HepG2 (cell line): Measurements from ENCODE around the gene P4HB. TPM values are rescaled to one million over a fixed set of nuclear protein-coding genes. Genes with fewer than 3 reads are reported as not detected.

ENCODE experiments used
- ATF7-NPFF ChIP-seq: sonication (generic); formaldehyde crosslinking; IDR thresholded peaks from 2 replicates; pipeline ENCODE4 v1.8.1; 2023; ENCODE audit warnings: mild to moderate bottlenecking, low read depth, missing genetic modification reagents, moderate library complexity
- BHLHE40 ChIP-seq: IDR thresholded peaks from 2 replicates; pipeline ENCODE4 v1.6.1; 2011; ENCODE audit warnings: low read length, improper control_type of control experiment
- CCDC6 ChIP-seq: sonication (generic); formaldehyde crosslinking; IDR thresholded peaks from 2 replicates; pipeline ENCODE4 v1.8.1; 2022; ENCODE audit warnings: mild to moderate bottlenecking, missing genetic modification reagents, moderate library complexity
- ELF1 ChIP-seq: sonication (generic); formaldehyde crosslinking; IDR thresholded peaks from 2 replicates; pipeline ENCODE4 v1.4.0; 2020; ENCODE audit warnings: missing genetic modification reagents
- FOXK1 ChIP-seq: sonication (generic); formaldehyde crosslinking; IDR thresholded peaks from 2 replicates; pipeline ENCODE4 v1.4.0; 2020; ENCODE audit warnings: low read depth, missing genetic modification reagents, borderline replicate concordance
- FOXO1 ChIP-seq: sonication (generic); formaldehyde crosslinking; IDR thresholded peaks from 2 replicates; pipeline ENCODE4 v1.4.0; 2020; ENCODE audit warnings: missing genetic modification reagents
- HDAC2 ChIP-seq: sonication (generic); formaldehyde crosslinking; IDR thresholded peaks from 2 replicates; pipeline ENCODE4 v1.4.0; 2020; ENCODE audit warnings: missing genetic modification reagents
- KLF11 ChIP-seq: IDR thresholded peaks from 2 replicates; pipeline ENCODE4 v1.6.1; 2016; ENCODE audit warnings: missing compliant biosample characterization
- MTA1 ChIP-seq: sonication (generic); formaldehyde crosslinking; IDR thresholded peaks from 2 replicates; pipeline ENCODE4 v1.4.0; 2020; ENCODE audit warnings: missing genetic modification reagents, mild to moderate bottlenecking, borderline replicate concordance
- NCOA1 ChIP-seq: sonication (generic); formaldehyde crosslinking; IDR thresholded peaks from 2 replicates; pipeline ENCODE4 v1.9.0; 2021; ENCODE audit warnings: missing genetic modification reagents
- NR2F1 ChIP-seq, 2 experiments: fragments of 450-650 bp in 1 of 2; formaldehyde crosslinking in 1 of 2; IDR thresholded peaks; 2 replicates each; pipeline versions ENCODE4 v1.5.0 to v1.6.1; 2016 to 2020; ENCODE audit warnings: mild to moderate bottlenecking in 1 of 2, missing compliant biosample characterization in 1 of 2, missing genetic modification reagents in 1 of 2, moderate library complexity in 1 of 2
- PRPF4 ChIP-seq: fragments of 200-400 bp; formaldehyde crosslinking; IDR thresholded peaks from 2 replicates; pipeline ENCODE4 v1.6.1; 2016; ENCODE audit warnings: low read length, low read depth; ENCODE audit not compliant: poor library complexity, severe bottlenecking
- SAFB2 ChIP-seq: sonication (generic); formaldehyde crosslinking; IDR thresholded peaks from 2 replicates; pipeline ENCODE4 v1.5.1; 2020; ENCODE audit warnings: missing genetic modification reagents, low read depth, mild to moderate bottlenecking, borderline replicate concordance
- SATB2 ChIP-seq: sonication (generic); formaldehyde crosslinking; IDR thresholded peaks from 2 replicates; pipeline ENCODE4 v1.5.0; 2020; ENCODE audit warnings: missing genetic modification reagents
- SNAPC2 ChIP-seq: sonication (generic); formaldehyde crosslinking; IDR thresholded peaks from 2 replicates; pipeline ENCODE4 v1.8.1; 2022; ENCODE audit warnings: mild to moderate bottlenecking, missing genetic modification reagents
- SRY ChIP-seq: sonication (generic); formaldehyde crosslinking; IDR thresholded peaks from 2 replicates; pipeline ENCODE4 v1.8.0; 2022; ENCODE audit warnings: mild to moderate bottlenecking, missing genetic modification reagents
- YEATS4 ChIP-seq: sonication (generic); formaldehyde crosslinking; IDR thresholded peaks from 2 replicates; pipeline ENCODE4 v1.4.0; 2020; ENCODE audit warnings: missing genetic modification reagents, borderline replicate concordance
- ZBTB3 ChIP-seq: sonication (generic); formaldehyde crosslinking; IDR thresholded peaks from 2 replicates; pipeline ENCODE4 v1.4.0; 2020; ENCODE audit warnings: low read depth, mild to moderate bottlenecking, moderate library complexity, missing genetic modification reagents, borderline replicate concordance
- ZKSCAN1 ChIP-seq: fragments of 150-350 bp; IDR thresholded peaks from 2 replicates; pipeline ENCODE4 v1.6.1; 2014; ENCODE audit warnings: low read length
- ZNF232 ChIP-seq: sonication (generic); formaldehyde crosslinking; IDR thresholded peaks from 2 replicates; pipeline ENCODE4 v1.4.0; 2020; ENCODE audit warnings: missing genetic modification reagents, borderline replicate concordance
- ZNF44 ChIP-seq: sonication (generic); formaldehyde crosslinking; IDR thresholded peaks from 2 replicates; pipeline ENCODE4 v1.5.1; 2020; ENCODE audit warnings: mild to moderate bottlenecking, missing genetic modification reagents
- ZNF570 ChIP-seq: sonication (generic); formaldehyde crosslinking; IDR thresholded peaks from 2 replicates; pipeline ENCODE4 v1.4.0; 2020; ENCODE audit warnings: mild to moderate bottlenecking, missing genetic modification reagents, borderline replicate concordance
- ZNF589 ChIP-seq: sonication (generic); formaldehyde crosslinking; conservative IDR thresholded peaks from 2 replicates; pipeline ENCODE4 v1.8.0; 2022; ENCODE audit warnings: mild to moderate bottlenecking, moderate library complexity, missing genetic modification reagents
- polyA plus RNA-seq, 8 experiments: library from polyadenylated mRNA; depleted of rRNA in 3 of 8; stranded (reverse) in 7 of 8; unstranded in 1 of 8; fragments of >200 nt; fragmentation: Illumina TruSeq in 4 of 8; extraction: Trizol in 4 of 8; gene quantifications; 2 replicates each; pipeline versions ENCODE4 v1.2.1 to v1.2.3, GENCODE V29; 2011 to 2016; ENCODE audit warnings: low read depth in 4 of 8, missing spikeins in 1 of 8, mixed read lengths in 1 of 8; ENCODE audit not compliant: insufficient read depth in 1 of 8
- total RNA-seq, 5 experiments: library from RNA; depleted of rRNA; stranded (reverse); fragments of >200 nt; fragmentation: Illumina TruSeq; extraction: Trizol; gene quantifications; 2 replicates each; pipeline ENCODE4 v1.2.3, GENCODE V29; 2016; ENCODE audit warnings: low read depth in 1 of 5
- TF ChIP-seq, protein P1 (sequence below): sonication (generic); formaldehyde crosslinking; IDR thresholded peaks from 2 replicates; pipeline ENCODE4 v1.5.1; 2020; ENCODE audit warnings: mild to moderate bottlenecking, missing genetic modification reagents, borderline replicate concordance
- TF ChIP-seq, protein P2 (sequence below): IDR thresholded peaks from 2 replicates; pipeline ENCODE4 v1.6.1; 2012; ENCODE audit warnings: inconsistent platforms
- TF ChIP-seq, protein P3 (sequence below): sonication (generic); formaldehyde crosslinking; conservative IDR thresholded peaks from 2 replicates; pipeline ENCODE4 v1.8.0; 2022; ENCODE audit warnings: mild to moderate bottlenecking, moderate library complexity, missing genetic modification reagents

P4HB gene
- total and polyA plus RNA-seq, 2 of the 13 experiments (the other 11 are each of a cell fraction or from before 2014, with no cell fraction given) = 185 to 782 TPM

DNA sequence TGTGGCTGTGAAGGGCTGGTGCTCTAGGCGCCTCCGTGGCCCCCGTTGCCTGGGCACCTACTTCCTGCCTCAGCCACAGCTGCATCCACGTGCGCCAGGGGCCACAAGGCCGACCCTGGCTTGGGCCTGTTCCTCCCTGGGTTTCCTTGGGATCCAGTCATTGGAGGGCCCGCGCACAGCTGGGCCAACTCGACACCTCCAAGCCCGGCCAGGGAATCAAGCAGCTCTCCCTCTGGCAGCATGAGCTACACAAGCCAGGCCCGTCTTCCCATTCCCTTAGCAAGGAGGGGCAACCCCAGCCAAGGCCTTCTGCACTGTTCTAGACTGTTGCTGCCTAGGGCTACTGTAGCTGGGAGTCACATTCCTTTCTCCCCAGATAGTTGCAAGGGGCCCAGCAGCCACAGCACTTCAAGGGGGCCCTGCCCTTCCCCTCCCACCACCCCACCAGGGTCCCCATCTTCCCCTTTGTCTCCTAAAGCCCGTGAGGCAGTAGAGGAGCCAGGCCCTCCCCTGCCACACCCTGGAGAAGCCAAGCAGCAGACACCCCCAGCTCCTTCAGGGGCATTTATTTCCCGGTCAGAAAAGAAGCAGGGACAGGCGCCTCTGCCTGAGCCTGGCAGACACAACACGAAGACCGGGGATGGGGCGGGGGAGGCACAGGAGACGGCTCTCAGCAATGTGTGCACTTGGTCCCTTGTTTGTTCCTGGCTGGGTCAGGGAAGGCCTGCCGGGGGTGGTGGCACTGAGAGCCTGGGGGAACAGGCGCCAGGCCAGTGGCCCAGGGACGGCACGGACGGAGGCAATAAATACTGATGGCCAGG lies 7.0 kb upstream of the P4HB start (continued):
- TF ChIP-seq HDAC2 (CRISPR knock-in tag) = no peak; the same call in 1 of the 2 replicates
- peak; percentile 38; the same call in 1 of the 2 replicates for TF ChIP-seq CCDC6
- TF ChIP-seq ZNF589 = peak; percentile 17; the same call in 1 of the 2 replicates
- no peak; the same call in 1 of the 2 replicates for TF ChIP-seq NCOA1
- TF ChIP-seq, protein P1, sequence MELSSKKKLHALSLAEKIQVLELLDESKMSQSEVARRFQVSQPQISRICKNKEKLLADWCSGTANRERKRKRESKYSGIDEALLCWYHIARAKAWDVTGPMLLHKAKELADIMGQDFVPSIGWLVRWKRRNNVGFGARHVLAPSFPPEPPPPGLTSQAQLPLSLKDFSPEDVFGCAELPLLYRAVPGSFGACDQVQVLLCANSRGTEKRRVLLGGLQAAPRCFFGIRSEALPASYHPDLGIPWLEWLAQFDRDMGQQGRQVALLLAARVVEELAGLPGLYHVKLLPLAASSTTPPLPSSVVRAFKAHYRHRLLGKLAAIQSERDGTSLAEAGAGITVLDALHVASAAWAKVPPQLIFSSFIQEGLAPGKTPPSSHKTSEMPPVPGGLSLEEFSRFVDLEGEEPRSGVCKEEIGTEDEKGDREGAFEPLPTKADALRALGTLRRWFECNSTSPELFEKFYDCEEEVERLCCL (CRISPR knock-in tag) = no peak
- TF ChIP-seq, protein P2, sequence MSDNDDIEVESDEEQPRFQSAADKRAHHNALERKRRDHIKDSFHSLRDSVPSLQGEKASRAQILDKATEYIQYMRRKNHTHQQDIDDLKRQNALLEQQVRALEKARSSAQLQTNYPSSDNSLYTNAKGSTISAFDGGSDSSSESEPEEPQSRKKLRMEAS = no peak
- TF ChIP-seq ZBTB3 = peak; percentile 82; the same call in 1 of the 2 replicates
- TF ChIP-seq, protein P3, sequence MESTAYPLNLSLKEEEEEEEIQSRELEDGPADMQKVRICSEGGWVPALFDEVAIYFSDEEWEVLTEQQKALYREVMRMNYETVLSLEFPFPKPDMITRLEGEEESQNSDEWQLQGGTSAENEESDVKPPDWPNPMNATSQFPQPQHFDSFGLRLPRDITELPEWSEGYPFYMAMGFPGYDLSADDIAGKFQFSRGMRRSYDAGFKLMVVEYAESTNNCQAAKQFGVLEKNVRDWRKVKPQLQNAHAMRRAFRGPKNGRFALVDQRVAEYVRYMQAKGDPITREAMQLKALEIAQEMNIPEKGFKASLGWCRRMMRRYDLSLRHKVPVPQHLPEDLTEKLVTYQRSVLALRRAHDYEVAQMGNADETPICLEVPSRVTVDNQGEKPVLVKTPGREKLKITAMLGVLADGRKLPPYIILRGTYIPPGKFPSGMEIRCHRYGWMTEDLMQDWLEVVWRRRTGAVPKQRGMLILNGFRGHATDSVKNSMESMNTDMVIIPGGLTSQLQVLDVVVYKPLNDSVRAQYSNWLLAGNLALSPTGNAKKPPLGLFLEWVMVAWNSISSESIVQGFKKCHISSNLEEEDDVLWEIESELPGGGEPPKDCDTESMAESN (CRISPR knock-in tag) = peak; percentile 67; the same call in 1 of the 2 replicates
- peak; percentile 29; the same call in 1 of the 2 replicates for TF ChIP-seq ZNF232 (CRISPR knock-in tag)
- TF ChIP-seq MTA1 (CRISPR knock-in tag) = no peak; the same call in 1 of the 2 replicates
- TF ChIP-seq SAFB2 (CRISPR knock-in tag) = no peak; the same call in none of the 2 replicates
- TF ChIP-seq ATF7-NPFF (CRISPR knock-in tag) = peak; percentile 72
- TF ChIP-seq KLF11 (CRISPR knock-in tag) = no peak
- TF ChIP-seq NR2F1 (CRISPR knock-in tag; IDR thresholded peaks at IDR 0.05) = peak in 1 of 2 experiments; percentile 38; a peak in 2 of 4 replicates
- TF ChIP-seq PRPF4 = no peak
- peak; percentile 48; the same call in 1 of the 2 replicates for TF ChIP-seq FOXO1
- TF ChIP-seq SATB2 = no peak
- TF ChIP-seq YEATS4 (CRISPR knock-in tag) = no peak
- TF ChIP-seq SNAPC2 = no peak
- no peak for TF ChIP-seq ZKSCAN1
- peak; percentile 87 for TF ChIP-seq ZNF44 (CRISPR knock-in tag)
- no peak for TF ChIP-seq ZNF570 (CRISPR knock-in tag)
- no peak; the same call in 1 of the 2 replicates for TF ChIP-seq SRY (CRISPR knock-in tag)
- no peak; the same call in 1 of the 2 replicates for TF ChIP-seq ELF1 (CRISPR knock-in tag)
- no peak; the same call in 1 of the 2 replicates for TF ChIP-seq FOXK1 (CRISPR knock-in tag)
- no peak for TF ChIP-seq BHLHE40
